ENCODE results near the gene TLL1. TPM values are rescaled to one million over a fixed set of nuclear protein-coding genes. Genes with fewer than 3 reads are reported as not detected.

The TLL1 gene
- total RNA-seq, result 10 to 100 TPM in 1 of 3 donors, 1 to 10 TPM in 2; 4.0 to 11.5 (median 4.3) TPM

GRCh38 chr4:165872461-165873297, at the start of gene TLL1:
TLL1 (plus strand) TSS chr4:165873237; CDS start chr4:165873905, 668 bp downstream.
- H3K27ac ChIP-seq, result peak within 1 kb of the TSS; percentile 12 to 65
- no peak for DNase-seq (ENCODE audit: low spot score in 2 of 2)
- H3K27me3 ChIP-seq, result peaks cover 0 to 5% of the 10 kb centered on the region in 2 donors
- intact Hi-C loops (cut with DNase I; ENCODE audit: low total_unique reads), result no loop called here
- no peak for TF ChIP-seq POLR2AphosphoS5 (IDR thresholded peaks at IDR 0.05)
- TF ChIP-seq POLR2A (IDR thresholded peaks at IDR 0.05), result no peak
- TF ChIP-seq CTCF (IDR thresholded peaks at IDR 0.05), result no peak
- H3K36me3 ChIP-seq, result no peaks in the 10 kb centered on the region
- H3K4me3 ChIP-seq, result peak within 1 kb of the TSS; percentile 45 to 72 (median 55)
- H3K4me1 ChIP-seq, result no peaks in the 10 kb centered on the region
- no peaks in the 10 kb centered on the region for H3K9me3 ChIP-seq

DNA sequence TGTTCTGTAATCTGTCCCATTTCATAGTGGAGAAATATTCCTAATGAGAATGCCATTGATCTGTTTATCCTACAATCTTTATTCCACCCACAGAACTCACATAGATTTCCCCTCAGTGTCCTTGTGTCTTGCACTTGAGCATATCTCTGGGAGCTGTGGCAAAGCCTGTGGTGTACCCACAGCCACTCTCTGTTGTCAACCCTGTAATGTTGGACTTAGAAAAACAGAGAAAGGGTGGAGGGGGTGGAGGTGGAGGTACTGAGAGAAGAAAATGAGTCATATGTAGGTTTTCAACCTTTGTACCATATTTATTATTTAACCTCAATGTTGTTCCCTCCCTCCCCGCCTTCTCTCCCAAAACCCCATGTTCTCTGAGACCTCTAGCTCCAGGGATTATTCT, 46.9 kb upstream of the TLL1 start:
- Histone ChIP-seq H3K27me3 (no peaks in the 10 kb centered on the region), H3K4me3 (no peak overlapping the region), H3K9me3 (no peaks in the 10 kb centered on the region), H3K27ac (no peak overlapping the region), H3K36me3 (no peaks in the 10 kb centered on the region), H3K4me1 (no peaks in the 10 kb centered on the region)
- intact Hi-C loops (cut with DNase I; ENCODE audit: low total_unique reads), result no loop called here
- TF ChIP-seq POLR2AphosphoS5 (IDR thresholded peaks at IDR 0.05), result no peak
- DNase-seq (ENCODE audit: low spot score in 2 of 2), result no peak

DNA sequence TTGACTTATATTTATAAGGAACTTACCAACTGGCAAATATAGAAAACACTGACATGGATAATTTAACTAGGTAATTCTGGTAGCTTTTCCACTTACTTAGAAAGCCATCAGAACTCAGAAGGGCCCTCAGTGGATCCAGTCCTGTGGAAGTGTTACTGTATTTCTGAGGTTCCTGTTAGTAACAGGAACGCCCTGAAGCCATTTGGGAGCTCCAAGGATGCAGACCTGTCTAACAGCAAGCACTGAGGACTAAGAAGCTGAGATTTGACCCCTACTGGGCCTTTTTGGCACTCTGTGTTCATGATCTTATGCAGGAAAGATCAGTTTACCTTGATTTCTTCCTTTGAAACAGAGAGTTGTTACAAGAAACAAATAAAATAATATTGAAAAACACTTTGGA, 46.0 kb upstream of the TLL1 start:
- TF ChIP-seq CTCF (IDR thresholded peaks at IDR 0.05) (no peak), POLR2A (IDR thresholded peaks at IDR 0.05) (no peak), POLR2AphosphoS5 (IDR thresholded peaks at IDR 0.05) (no peak)
- Histone ChIP-seq H3K36me3 (no peaks in the 10 kb centered on the region), H3K4me1 (no peaks in the 10 kb centered on the region), H3K4me3 (no peak overlapping the region), H3K27me3 (no peaks in the 10 kb centered on the region), H3K9me3 (no peaks in the 10 kb centered on the region), H3K27ac (no peak overlapping the region)
- intact Hi-C loops (cut with DNase I; ENCODE audit: low total_unique reads), result no loop called here
- DNase-seq (ENCODE audit: low spot score in 2 of 2), result no peak

- no peak for DNase-seq (ENCODE audit: low spot score in 2 of 2)
These were observed 44.1 kb upstream of the TLL1 start for GRCh38 chr4:165828928-165829327.

DNA sequence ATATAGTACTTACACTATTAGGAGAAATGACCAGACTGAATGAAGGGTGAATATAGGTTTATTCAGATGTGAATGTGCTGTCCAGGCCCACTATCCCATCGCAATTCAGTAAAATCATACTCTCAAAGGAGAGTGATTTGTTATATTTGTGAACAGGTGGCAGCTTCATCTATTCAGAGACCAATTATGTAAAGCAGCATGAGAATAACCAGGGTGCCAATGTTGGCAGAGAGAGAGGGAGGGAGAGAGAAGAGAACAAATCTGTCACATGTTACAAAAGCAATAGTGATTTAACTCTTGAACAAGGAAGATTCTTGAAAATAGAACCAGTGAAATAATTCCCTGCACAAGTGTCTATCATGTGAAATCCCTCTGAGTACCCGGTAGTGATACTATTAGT, 38.9 kb upstream of the TLL1 start:
- intact Hi-C loops (cut with DNase I; ENCODE audit: low total_unique reads), result no loop called here
- Histone ChIP-seq H3K27me3 (no peaks in the 10 kb centered on the region), H3K9me3 (no peaks in the 10 kb centered on the region), H3K4me1 (no peaks in the 10 kb centered on the region), H3K27ac (no peak overlapping the region), H3K4me3 (no peak overlapping the region), H3K36me3 (no peaks in the 10 kb centered on the region)
- TF ChIP-seq POLR2AphosphoS5 (IDR thresholded peaks at IDR 0.05) (no peak), CTCF (IDR thresholded peaks at IDR 0.05) (no peak), POLR2A (IDR thresholded peaks at IDR 0.05) (no peak)
- DNase-seq (ENCODE audit: low spot score in 2 of 2), result no peak

More at GRCh38 chr4:165828928-165829327, 44.1 kb upstream of the TLL1 start:
- H3K27ac ChIP-seq, result no peak overlapping the region
- H3K36me3 ChIP-seq, result no peaks in the 10 kb centered on the region
- no peaks in the 10 kb centered on the region for H3K4me1 ChIP-seq
- no peaks in the 10 kb centered on the region for H3K27me3 ChIP-seq
- intact Hi-C loops (cut with DNase I; ENCODE audit: low total_unique reads), result no loop called here
- no peak overlapping the region for H3K4me3 ChIP-seq
- TF ChIP-seq POLR2A (IDR thresholded peaks at IDR 0.05) (no peak), POLR2AphosphoS5 (IDR thresholded peaks at IDR 0.05) (no peak), CTCF (IDR thresholded peaks at IDR 0.05) (no peak)
- H3K9me3 ChIP-seq, result no peaks in the 10 kb centered on the region

All from breast epithelium (tissue), 4 donors.